Measurements from ENCODE around the gene NFASC.

Gene NFASC

GRCh38 chr1:204941421-204942338 is 71.0 kb downstream of the NFASC start:
- DNase-seq (ENCODE audit: low read depth in 1 of 2, low spot score in 1 of 2) = peak; percentile 71 to 80
- no peak for TF ChIP-seq JUND (IDR thresholded peaks at IDR 0.05; ENCODE audit: low read depth)
- in situ Hi-C loops (cut with HindIII; ENCODE audit: low pct_unique_long_range_greater_than_20kb, low sequenced_read_pairs) = no loop called here

- no peak for DNase-seq (ENCODE audit: low read depth in 1 of 2, low spot score in 1 of 2)
- no peak for TF ChIP-seq JUND (IDR thresholded peaks at IDR 0.05; ENCODE audit: low read depth)
- in situ Hi-C loops (cut with HindIII; ENCODE audit: low pct_unique_long_range_greater_than_20kb, low sequenced_read_pairs) = no loop called here
These were observed 72.8 kb downstream of the NFASC start for GRCh38 chr1:204943495-204943894.

GRCh38 chr1:204944662-204945061 is 74.0 kb downstream of the NFASC start:
- no peak for DNase-seq (ENCODE audit: low read depth in 1 of 2, low spot score in 1 of 2)
- in situ Hi-C loops (cut with HindIII; ENCODE audit: low pct_unique_long_range_greater_than_20kb, low sequenced_read_pairs) = no loop called here
- no peak for TF ChIP-seq JUND (IDR thresholded peaks at IDR 0.05; ENCODE audit: low read depth)

GRCh38 chr1:204945565-204945977 is 74.9 kb downstream of the NFASC start:
- no peak for DNase-seq (ENCODE audit: low read depth in 1 of 2, low spot score in 1 of 2)
- in situ Hi-C loops (cut with HindIII; ENCODE audit: low pct_unique_long_range_greater_than_20kb, low sequenced_read_pairs) = no loop called here
- no peak for TF ChIP-seq JUND (IDR thresholded peaks at IDR 0.05; ENCODE audit: low read depth)

GRCh38 chr1:204946640-204947039 is 76.0 kb downstream of the NFASC start:
- TF ChIP-seq JUND (IDR thresholded peaks at IDR 0.05; ENCODE audit: low read depth) = no peak
- no peak for DNase-seq (ENCODE audit: low read depth in 1 of 2, low spot score in 1 of 2)
- in situ Hi-C loops (cut with HindIII; ENCODE audit: low pct_unique_long_range_greater_than_20kb, low sequenced_read_pairs) = no loop called here

- DNase-seq (ENCODE audit: low read depth in 1 of 2, low spot score in 1 of 2) = no peak
- TF ChIP-seq JUND (IDR thresholded peaks at IDR 0.05; ENCODE audit: low read depth) = no peak
- in situ Hi-C loops (cut with HindIII; ENCODE audit: low pct_unique_long_range_greater_than_20kb, low sequenced_read_pairs) = no loop called here
These were observed 76.7 kb downstream of the NFASC start for GRCh38 chr1:204947338-204947737.

- in situ Hi-C loops (cut with HindIII; ENCODE audit: low pct_unique_long_range_greater_than_20kb, low sequenced_read_pairs) = no loop called here
These were observed 77.1 kb downstream of the NFASC start for GRCh38 chr1:204947747-204948146.

GRCh38 chr1:204950353-204951001 is 79.8 kb downstream of the NFASC start:
- TF ChIP-seq JUND (IDR thresholded peaks at IDR 0.05; ENCODE audit: low read depth) = no peak
- in situ Hi-C loops (cut with HindIII; ENCODE audit: low pct_unique_long_range_greater_than_20kb, low sequenced_read_pairs) = no loop called here
- DNase-seq (ENCODE audit: low read depth in 1 of 2, low spot score in 1 of 2) = no peak

More at GRCh38 chr1:204947747-204948146, 77.1 kb downstream of the NFASC start:
- TF ChIP-seq JUND (IDR thresholded peaks at IDR 0.05; ENCODE audit: low read depth) = no peak
- DNase-seq (ENCODE audit: low read depth in 1 of 2, low spot score in 1 of 2) = no peak

- no peak for TF ChIP-seq JUND (IDR thresholded peaks at IDR 0.05; ENCODE audit: low read depth)
- DNase-seq (ENCODE audit: low read depth in 1 of 2, low spot score in 1 of 2) = no peak
- in situ Hi-C loops (cut with HindIII; ENCODE audit: low pct_unique_long_range_greater_than_20kb, low sequenced_read_pairs) = no loop called here
These were observed 88.0 kb downstream of the NFASC start for GRCh38 chr1:204958317-204959307.

- DNase-seq (ENCODE audit: low read depth in 1 of 2, low spot score in 1 of 2) = no peak
- in situ Hi-C loops (cut with HindIII; ENCODE audit: low pct_unique_long_range_greater_than_20kb, low sequenced_read_pairs) = no loop called here
- no peak for TF ChIP-seq JUND (IDR thresholded peaks at IDR 0.05; ENCODE audit: low read depth)
These were observed 88.7 kb downstream of the NFASC start for GRCh38 chr1:204959374-204959773.

GRCh38 chr1:204959836-204960235 is 89.2 kb downstream of the NFASC start:
- TF ChIP-seq JUND (IDR thresholded peaks at IDR 0.05; ENCODE audit: low read depth) = no peak
- DNase-seq (ENCODE audit: low read depth in 1 of 2, low spot score in 1 of 2) = no peak
- in situ Hi-C loops (cut with HindIII; ENCODE audit: low pct_unique_long_range_greater_than_20kb, low sequenced_read_pairs) = no loop called here
